WTC11 (cell line): Measurements from ENCODE around the gene EHMT1. TPM values are rescaled to one million over a fixed set of nuclear protein-coding genes. Genes with fewer than 3 reads are reported as not detected.

ENCODE experiments used
- ATAC-seq: fragments of 200-7000 bp; cut with Tn5 transposase; 2 replicates; pipeline ENCODE4 v1.10.0; 2021; ENCODE audit warnings: mild to moderate bottlenecking, moderate library complexity
- CTCF ChIA-PET: fragments of 300-600 bp; sonication (Branson Sonifier 250); formaldehyde crosslinking; loops from one replicate; lab custom pipeline; 2021; ENCODE audit warnings: antibody characterized with exemption; lab: Charles Lee
- POLR2A ChIA-PET: fragments of 350-600 bp; sonication (Branson Sonifier 250); formaldehyde crosslinking; loops from one replicate; lab custom pipeline; 2021; ENCODE audit warnings: antibody characterized with exemption; lab: Charles Lee
- DNase-seq: peaks from one replicate; pipeline ENCODE4 v3.0.0; 2021; ENCODE audit warnings: low spot score
- H3K27ac Mint-ChIP-seq: 2 replicates; pipeline ENCODE4 v1.8.0; 2021; ENCODE audit warnings: mixed read lengths
- H3K27me3 Mint-ChIP-seq: 2 replicates; pipeline ENCODE4 v1.8.0; 2021; ENCODE audit warnings: low read depth, mild to moderate bottlenecking, moderate library complexity, mixed read lengths
- H3K36me3 Mint-ChIP-seq: 2 replicates; pipeline ENCODE4 v1.8.0; 2021; ENCODE audit warnings: mixed read lengths
- H3K4me1 Mint-ChIP-seq: 2 replicates; pipeline ENCODE4 v1.8.0; 2022; ENCODE audit warnings: mixed read lengths
- H3K4me3 Mint-ChIP-seq: 2 replicates; pipeline ENCODE4 v1.8.0; 2021; ENCODE audit warnings: mild to moderate bottlenecking, moderate library complexity, mixed read lengths
- H3K9me3 Mint-ChIP-seq: 2 replicates; pipeline ENCODE4 v1.8.0; 2021; ENCODE audit warnings: mixed read lengths
- ATF2 ChIP-seq: sonication (generic); formaldehyde crosslinking; IDR thresholded peaks from 2 replicates; pipeline ENCODE4 v1.8.1; 2022; ENCODE audit warnings: low read depth, missing genetic modification reagents, borderline replicate concordance
- CBFB ChIP-seq: sonication (generic); formaldehyde crosslinking; IDR thresholded peaks from 2 replicates; pipeline ENCODE4 v1.8.1; 2022; ENCODE audit warnings: mild to moderate bottlenecking, low read depth, missing genetic modification reagents
- E2F4 ChIP-seq: sonication (generic); formaldehyde crosslinking; IDR thresholded peaks from 2 replicates; pipeline ENCODE4 v1.8.1; 2022; ENCODE audit warnings: low read depth, mild to moderate bottlenecking, moderate library complexity, missing genetic modification reagents, borderline replicate concordance
- ETV6 ChIP-seq: sonication (generic); formaldehyde crosslinking; IDR thresholded peaks from 2 replicates; pipeline ENCODE4 v1.8.1; 2022; ENCODE audit warnings: mild to moderate bottlenecking, missing genetic modification reagents
- FOXK1 ChIP-seq: sonication (generic); formaldehyde crosslinking; IDR thresholded peaks from 2 replicates; pipeline ENCODE4 v1.8.0; 2022; ENCODE audit warnings: mild to moderate bottlenecking, moderate library complexity, missing genetic modification reagents
- GABPB1 ChIP-seq: sonication (generic); formaldehyde crosslinking; IDR thresholded peaks from 2 replicates; pipeline ENCODE4 v1.8.1; 2023; ENCODE audit warnings: mild to moderate bottlenecking, missing genetic modification reagents
- GRHL2 ChIP-seq: fragments of 250-450 bp; sonication (Bioruptor Pico); IDR thresholded peaks from 2 replicates; pipeline ENCODE4 v1.8.0; 2022; ENCODE audit warnings: mild to moderate bottlenecking, moderate library complexity; ENCODE audit not compliant: insufficient replicate concordance, severe bottlenecking
- JAZF1 ChIP-seq: fragments of 250-450 bp; sonication (Bioruptor Pico); IDR thresholded peaks from 2 replicates; pipeline ENCODE4 v1.9.0; 2021; ENCODE audit warnings: moderate library complexity, mild to moderate bottlenecking, inconsistent platforms
- MYBL2 ChIP-seq: sonication (generic); formaldehyde crosslinking; IDR thresholded peaks from 2 replicates; pipeline ENCODE4 v1.8.1; 2023; ENCODE audit warnings: mild to moderate bottlenecking, moderate library complexity, missing genetic modification reagents
- NR2C2 ChIP-seq: sonication (generic); formaldehyde crosslinking; IDR thresholded peaks from 2 replicates; pipeline ENCODE4 v1.8.0; 2022; ENCODE audit warnings: mild to moderate bottlenecking, missing genetic modification reagents
- OVOL2 ChIP-seq: fragments of 250-450 bp; sonication (Bioruptor Pico); IDR thresholded peaks from 2 replicates; pipeline ENCODE4 v1.9.0; 2021; ENCODE audit warnings: mild to moderate bottlenecking, borderline replicate concordance
- RORB ChIP-seq: fragments of 250-450 bp; sonication (Bioruptor Pico); IDR thresholded peaks from 2 replicates; pipeline ENCODE4 v1.9.0; 2021; ENCODE audit warnings: mild to moderate bottlenecking
- SP1 ChIP-seq: sonication (generic); formaldehyde crosslinking; conservative IDR thresholded peaks from 2 replicates; pipeline ENCODE4 v1.8.1; 2022; ENCODE audit warnings: missing genetic modification reagents
- ZBTB21 ChIP-seq: sonication (generic); formaldehyde crosslinking; IDR thresholded peaks from 2 replicates; pipeline ENCODE4 v1.8.1; 2023; ENCODE audit warnings: mild to moderate bottlenecking, missing genetic modification reagents, borderline replicate concordance
- ZNF121 ChIP-seq: sonication (generic); formaldehyde crosslinking; IDR thresholded peaks from 2 replicates; pipeline ENCODE4 v1.8.0; 2023; ENCODE audit warnings: missing genetic modification reagents
- ZNF138 ChIP-seq: sonication (generic); formaldehyde crosslinking; conservative IDR thresholded peaks from 2 replicates; pipeline ENCODE4 v1.8.1; 2022; ENCODE audit warnings: mild to moderate bottlenecking, moderate library complexity, missing genetic modification reagents
- ZNF219 ChIP-seq: sonication (generic); formaldehyde crosslinking; IDR thresholded peaks from 2 replicates; pipeline ENCODE4 v1.8.0; 2023; ENCODE audit warnings: missing genetic modification reagents, mild to moderate bottlenecking, borderline replicate concordance
- ZNF263 ChIP-seq: sonication (generic); formaldehyde crosslinking; IDR thresholded peaks from 2 replicates; pipeline ENCODE4 v1.8.1; 2022; ENCODE audit warnings: low read depth, mild to moderate bottlenecking, moderate library complexity, missing genetic modification reagents
- ZNF396 ChIP-seq: fragments of 250-450 bp; sonication (Bioruptor Pico); IDR thresholded peaks from 2 replicates; pipeline ENCODE4 v1.8.0; 2021; ENCODE audit warnings: mild to moderate bottlenecking, moderate library complexity, borderline replicate concordance
- ZNF416 ChIP-seq: fragments of 250-450 bp; sonication (Bioruptor Pico); IDR thresholded peaks from 2 replicates; pipeline ENCODE4 v1.9.0; 2021; ENCODE audit warnings: mild to moderate bottlenecking, inconsistent platforms
- ZNF423 ChIP-seq: fragments of 250-450 bp; sonication (Bioruptor Pico); IDR thresholded peaks from 2 replicates; pipeline ENCODE4 v2.1.2; 2022; ENCODE audit warnings: mild to moderate bottlenecking, moderate library complexity
- total RNA-seq: library from RNA; stranded (reverse); gene quantifications from 3 replicates; pipeline ENCODE4 v1.2.3, GENCODE V29; 2021
- TF ChIP-seq, protein P1 (sequence below): sonication (generic); formaldehyde crosslinking; IDR thresholded peaks from 2 replicates; pipeline ENCODE4 v1.8.1; 2023; ENCODE audit warnings: mild to moderate bottlenecking, missing genetic modification reagents
- TF ChIP-seq, protein P2 (sequence below): sonication (generic); formaldehyde crosslinking; IDR thresholded peaks from 2 replicates; pipeline ENCODE4 v1.8.1; 2023; ENCODE audit warnings: mild to moderate bottlenecking, moderate library complexity, missing genetic modification reagents
- TF ChIP-seq, protein P3 (sequence below): sonication (generic); formaldehyde crosslinking; IDR thresholded peaks from 2 replicates; pipeline ENCODE4 v1.8.0; 2022; ENCODE audit warnings: mild to moderate bottlenecking, missing genetic modification reagents
- TF ChIP-seq, protein P4 (sequence below): sonication (generic); formaldehyde crosslinking; IDR thresholded peaks from 2 replicates; pipeline ENCODE4 v1.8.1; 2022; ENCODE audit warnings: missing genetic modification reagents, borderline replicate concordance

Gene EHMT1
- total RNA-seq, 1 experiment from 2014 or later, result 170 TPM

- peaks cover 16% of the 10 kb centered on the region for H3K4me1 Mint-ChIP-seq
- no peak for DNase-seq
- no peak for ATAC-seq
- ChIA-PET POLR2A (interaction anchor here (0.6 to 1.5 kb wide), 3 partner anchors 13 to 53 kb away, joined by 4 to 15 read pairs (median 5); partner anchors contain the start of genes EHMT1, MRPL41 and ZMYND19), CTCF (interaction anchor here (0.9 to 1.9 kb wide), 9 partner anchors 13 to 182 kb away, joined by 3 to 11 read pairs (median 5); partner anchors contain the start of genes EXD3, MRPL41 and ZMYND19)
- H3K27me3 Mint-ChIP-seq, result peaks cover 28% of the 10 kb centered on the region
- TF ChIP-seq RORB (CRISPR knock-in tag) (no peak), GRHL2 (no peak), ZNF219 (no peak), ZNF423 (peak; percentile 47; the same call in 1 of the 2 replicates)
- TF ChIP-seq, protein P1, sequence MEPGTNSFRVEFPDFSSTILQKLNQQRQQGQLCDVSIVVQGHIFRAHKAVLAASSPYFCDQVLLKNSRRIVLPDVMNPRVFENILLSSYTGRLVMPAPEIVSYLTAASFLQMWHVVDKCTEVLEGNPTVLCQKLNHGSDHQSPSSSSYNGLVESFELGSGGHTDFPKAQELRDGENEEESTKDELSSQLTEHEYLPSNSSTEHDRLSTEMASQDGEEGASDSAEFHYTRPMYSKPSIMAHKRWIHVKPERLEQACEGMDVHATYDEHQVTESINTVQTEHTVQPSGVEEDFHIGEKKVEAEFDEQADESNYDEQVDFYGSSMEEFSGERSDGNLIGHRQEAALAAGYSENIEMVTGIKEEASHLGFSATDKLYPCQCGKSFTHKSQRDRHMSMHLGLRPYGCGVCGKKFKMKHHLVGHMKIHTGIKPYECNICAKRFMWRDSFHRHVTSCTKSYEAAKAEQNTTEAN (CRISPR knock-in tag), result no peak
- H3K4me3 Mint-ChIP-seq, result peak overlapping the region; percentile 56
- no peaks in the 10 kb centered on the region for H3K36me3 Mint-ChIP-seq
- no peaks in the 10 kb centered on the region for H3K9me3 Mint-ChIP-seq
- H3K27ac Mint-ChIP-seq, result no peak overlapping the region
Observed at GRCh38 chr9:137604345-137605086, 14.3 kb upstream of the EHMT1 start.

DNA sequence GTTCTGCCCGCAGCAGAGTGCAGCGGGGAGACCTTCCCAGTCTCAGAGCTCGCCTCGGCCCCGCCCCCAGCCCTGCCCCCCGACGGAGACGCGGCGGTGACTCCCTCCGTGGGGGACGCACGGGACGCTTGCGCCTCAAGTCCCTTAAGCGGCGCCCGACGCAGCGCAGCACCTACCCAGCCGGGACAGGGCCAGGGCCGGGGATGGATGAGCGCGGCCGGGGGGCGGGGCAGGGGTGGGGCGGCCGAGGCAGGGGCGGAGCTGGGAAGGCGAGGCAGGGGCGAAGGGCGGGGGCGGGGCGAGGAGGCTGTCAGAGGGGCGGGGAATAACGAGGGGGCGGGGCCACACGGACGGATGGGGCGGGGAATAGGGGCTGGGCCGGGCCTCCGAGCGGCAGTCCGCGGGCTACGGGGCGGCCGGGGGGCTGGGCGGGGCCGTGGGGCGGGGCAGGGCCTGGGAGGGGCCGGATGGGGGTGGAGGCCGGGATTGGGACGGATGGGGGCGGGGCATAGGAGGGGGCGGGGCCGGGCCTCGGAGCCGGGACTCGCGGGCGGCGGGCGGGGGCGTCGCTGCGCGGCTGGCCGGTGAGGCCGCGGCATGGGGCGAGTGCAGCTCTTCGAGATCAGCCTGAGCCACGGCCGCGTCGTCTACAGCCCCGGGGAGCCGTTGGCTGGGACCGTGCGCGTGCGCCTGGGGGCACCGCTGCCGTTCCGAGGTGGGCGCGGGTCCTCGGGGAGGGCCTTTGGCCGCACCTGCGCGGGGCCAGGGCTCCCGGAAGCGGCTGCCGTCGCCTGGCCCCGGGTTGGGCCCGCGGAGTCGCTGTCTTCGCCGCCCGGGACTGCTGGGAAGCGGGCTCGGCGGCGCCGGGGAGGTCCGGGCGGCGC lies 13.4 kb upstream of the EHMT1 start, which contains the start of gene ARRDC1:
Gene ARRDC1, plus strand, starts transcription at position 566 of the 884 bp plus-strand sequence. Its CDS starts 32 bp downstream, at position 598.
- peak; percentile 86 for ATAC-seq
- Mint-ChIP-seq H3K4me1 (peaks cover 16% of the 10 kb centered on the region), H3K9me3 (no peaks in the 10 kb centered on the region), H3K27ac (no peak within 1 kb of the TSS), H3K36me3 (no peaks in the 10 kb centered on the region), H3K4me3 (peak within 1 kb of the TSS; percentile 72), H3K27me3 (peaks cover 28% of the 10 kb centered on the region)
- ChIA-PET CTCF (interaction anchor here (0.6 to 1.9 kb wide), 11 partner anchors 9 to 183 kb away, joined by 3 to 11 read pairs (median 5); partner anchors contain the start of genes EHMT1, EXD3, MRPL41 and ZMYND19), POLR2A (interaction anchor here (1.2 to 1.5 kb wide), 2 partner anchors 13 to 14 kb away, joined by 5 to 15 read pairs; partner anchors contain the start of genes EHMT1 and ZMYND19)
- peak; percentile 87 for DNase-seq
- peak; percentile 30; the same call in 1 of the 2 replicates for TF ChIP-seq MYBL2
- TF ChIP-seq NR2C2 (CRISPR knock-in tag), result no peak
- no peak for TF ChIP-seq CBFB (CRISPR knock-in tag)
- TF ChIP-seq FOXK1 (CRISPR knock-in tag), result peak; percentile 16; the same call in 1 of the 2 replicates
- no peak for TF ChIP-seq OVOL2 (CRISPR knock-in tag)
- TF ChIP-seq, protein P2, sequence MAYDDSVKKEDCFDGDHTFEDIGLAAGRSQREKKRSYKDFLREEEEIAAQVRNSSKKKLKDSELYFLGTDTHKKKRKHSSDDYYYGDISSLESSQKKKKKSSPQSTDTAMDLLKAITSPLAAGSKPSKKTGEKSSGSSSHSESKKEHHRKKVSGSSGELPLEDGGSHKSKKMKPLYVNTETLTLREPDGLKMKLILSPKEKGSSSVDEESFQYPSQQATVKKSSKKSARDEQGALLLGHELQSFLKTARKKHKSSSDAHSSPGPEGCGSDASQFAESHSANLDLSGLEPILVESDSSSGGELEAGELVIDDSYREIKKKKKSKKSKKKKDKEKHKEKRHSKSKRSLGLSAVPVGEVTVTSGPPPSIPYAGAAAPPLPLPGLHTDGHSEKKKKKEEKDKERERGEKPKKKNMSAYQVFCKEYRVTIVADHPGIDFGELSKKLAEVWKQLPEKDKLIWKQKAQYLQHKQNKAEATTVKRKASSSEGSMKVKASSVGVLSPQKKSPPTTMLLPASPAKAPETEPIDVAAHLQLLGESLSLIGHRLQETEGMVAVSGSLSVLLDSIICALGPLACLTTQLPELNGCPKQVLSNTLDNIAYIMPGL (CRISPR knock-in tag), result 0 out of 2 replicates have a peak, but pooled peaks have one; percentile 25
- TF ChIP-seq ZNF219, result no peak
- TF ChIP-seq ATF2, result no peak
- no peak for TF ChIP-seq ZNF263
- TF ChIP-seq JAZF1 (CRISPR knock-in tag), result no peak
- peak; percentile 28; the same call in 1 of the 2 replicates for TF ChIP-seq GABPB1 (CRISPR knock-in tag)
- 0 out of 2 replicates have a peak, but pooled peaks have one; percentile 79 for TF ChIP-seq ZNF416
- TF ChIP-seq ZNF138 (CRISPR knock-in tag), result no peak
- 0 out of 2 replicates have a peak, but pooled peaks have one; percentile 10 for TF ChIP-seq ZBTB21
- no peak for TF ChIP-seq ZNF396
- TF ChIP-seq E2F4 (CRISPR knock-in tag), result no peak
- TF ChIP-seq ZNF121 (CRISPR knock-in tag), result no peak
- TF ChIP-seq, protein P3, sequence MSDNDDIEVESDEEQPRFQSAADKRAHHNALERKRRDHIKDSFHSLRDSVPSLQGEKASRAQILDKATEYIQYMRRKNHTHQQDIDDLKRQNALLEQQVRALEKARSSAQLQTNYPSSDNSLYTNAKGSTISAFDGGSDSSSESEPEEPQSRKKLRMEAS (CRISPR knock-in tag), result no peak
- no peak for TF ChIP-seq ETV6
- peak; percentile 66 for TF ChIP-seq SP1
- TF ChIP-seq, protein P4, sequence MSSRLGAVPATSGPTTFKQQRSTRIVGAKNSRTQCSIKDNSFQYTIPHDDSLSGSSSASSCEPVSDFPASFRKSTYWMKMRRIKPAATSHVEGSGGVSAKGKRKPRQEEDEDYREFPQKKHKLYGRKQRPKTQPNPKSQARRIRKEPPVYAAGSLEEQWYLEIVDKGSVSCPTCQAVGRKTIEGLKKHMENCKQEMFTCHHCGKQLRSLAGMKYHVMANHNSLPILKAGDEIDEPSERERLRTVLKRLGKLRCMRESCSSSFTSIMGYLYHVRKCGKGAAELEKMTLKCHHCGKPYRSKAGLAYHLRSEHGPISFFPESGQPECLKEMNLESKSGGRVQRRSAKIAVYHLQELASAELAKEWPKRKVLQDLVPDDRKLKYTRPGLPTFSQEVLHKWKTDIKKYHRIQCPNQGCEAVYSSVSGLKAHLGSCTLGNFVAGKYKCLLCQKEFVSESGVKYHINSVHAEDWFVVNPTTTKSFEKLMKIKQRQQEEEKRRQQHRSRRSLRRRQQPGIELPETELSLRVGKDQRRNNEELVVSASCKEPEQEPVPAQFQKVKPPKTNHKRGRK (CRISPR knock-in tag), result no peak
